SH-SY5Y (cell line): ENCODE results near the gene ACO1.

Experiments used
- GATA2 ChIP-seq: IDR thresholded peaks from 2 replicates; pipeline ENCODE4 v1.6.1; 2011; ENCODE audit warnings: mild to moderate bottlenecking, low read depth, low read length
- GATA3 ChIP-seq: IDR thresholded peaks from 2 replicates; pipeline ENCODE4 v1.6.1; 2011; ENCODE audit warnings: low read depth, mild to moderate bottlenecking, low read length, moderate library complexity

The ACO1 gene

GRCh38 chr9:32427111-32427873 lies 42.8 kb downstream of the ACO1 start:
- no peak for TF ChIP-seq GATA2
- no peak for TF ChIP-seq GATA3

GRCh38 chr9:32430720-32431119 lies 46.3 kb downstream of the ACO1 start:
- TF ChIP-seq GATA3 (no peak), GATA2 (no peak)

GRCh38 chr9:32431196-32431595 lies 46.8 kb downstream of the ACO1 start:
- no peak for TF ChIP-seq GATA2
- no peak for TF ChIP-seq GATA3

GRCh38 chr9:32431940-32432555 lies 47.6 kb downstream of the ACO1 start:
- TF ChIP-seq GATA2, result no peak
- TF ChIP-seq GATA3, result no peak

- no peak for TF ChIP-seq GATA2
- no peak for TF ChIP-seq GATA3
Measured at GRCh38 chr9:32434892-32435291, 50.4 kb downstream of the ACO1 start.

GRCh38 chr9:32441678-32442077 lies 57.2 kb downstream of the ACO1 start:
- no peak for TF ChIP-seq GATA2
- no peak for TF ChIP-seq GATA3

- TF ChIP-seq GATA3 (no peak), GATA2 (no peak)
Measured at GRCh38 chr9:32442433-32442832, 58.0 kb downstream of the ACO1 start.

- no peak for TF ChIP-seq GATA3
- no peak for TF ChIP-seq GATA2
Measured at GRCh38 chr9:32449969-32450368, 65.5 kb downstream of the ACO1 start.

GRCh38 chr9:32454280-32454679 lies 69.8 kb downstream of the ACO1 start:
- TF ChIP-seq GATA2, result no peak
- no peak for TF ChIP-seq GATA3

GRCh38 chr9:32455738-32456137 lies 71.3 kb downstream of the ACO1 start:
- no peak for TF ChIP-seq GATA2
- no peak for TF ChIP-seq GATA3

GRCh38 chr9:32456564-32456963 lies 72.1 kb downstream of the ACO1 start:
- TF ChIP-seq GATA2 (no peak), GATA3 (no peak)

- TF ChIP-seq GATA2, result no peak
- TF ChIP-seq GATA3, result no peak
Measured at GRCh38 chr9:32463500-32464293, 79.3 kb downstream of the ACO1 start.

GRCh38 chr9:32468740-32469139 lies 84.3 kb downstream of the ACO1 start:
- TF ChIP-seq GATA3 (no peak), GATA2 (no peak; the same call in 1 of the 2 replicates)

- TF ChIP-seq GATA2, result no peak
- no peak for TF ChIP-seq GATA3
Measured at GRCh38 chr9:32472344-32472743, 87.9 kb downstream of the ACO1 start.
